GM15510 (cell line): Measurements from ENCODE around the gene TNS1.

Experiments
- POLR2A ChIP-seq: IDR thresholded peaks from 3 replicates; pipeline ENCODE4 v1.6.1; 2011; ENCODE audit warnings: borderline replicate concordance; ENCODE audit not compliant: insufficient read length; ENCODE audit errors: extremely low read depth

TNS1 gene

DNA sequence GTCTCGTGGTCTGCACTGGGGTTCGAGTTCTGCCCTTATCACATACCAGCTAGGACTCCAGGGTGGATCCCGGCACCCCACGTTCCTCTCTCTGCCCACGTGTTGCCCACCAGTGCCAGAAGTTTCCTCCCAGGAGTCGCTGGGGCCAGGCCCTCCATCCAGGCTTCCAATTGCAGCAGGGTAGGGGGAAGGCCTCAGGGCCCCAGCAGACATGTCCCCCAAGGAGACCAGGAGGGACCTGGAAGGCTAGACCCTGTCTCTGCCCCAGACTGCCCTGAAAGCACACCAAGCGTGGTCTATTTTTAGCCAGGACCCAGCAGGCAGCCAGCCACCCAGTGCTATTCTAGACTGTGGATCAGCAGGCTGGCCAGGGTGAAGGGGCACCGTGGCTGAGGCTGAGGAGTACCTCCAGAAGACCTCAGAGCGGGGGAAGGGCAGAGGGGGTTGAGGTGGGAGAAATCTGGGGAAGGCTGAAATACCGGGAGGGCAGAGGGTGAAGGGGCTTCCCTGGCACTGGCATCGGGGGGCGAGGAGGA is 18.8 kb upstream of the TNS1 start:
- no peak for TF ChIP-seq POLR2A

DNA sequence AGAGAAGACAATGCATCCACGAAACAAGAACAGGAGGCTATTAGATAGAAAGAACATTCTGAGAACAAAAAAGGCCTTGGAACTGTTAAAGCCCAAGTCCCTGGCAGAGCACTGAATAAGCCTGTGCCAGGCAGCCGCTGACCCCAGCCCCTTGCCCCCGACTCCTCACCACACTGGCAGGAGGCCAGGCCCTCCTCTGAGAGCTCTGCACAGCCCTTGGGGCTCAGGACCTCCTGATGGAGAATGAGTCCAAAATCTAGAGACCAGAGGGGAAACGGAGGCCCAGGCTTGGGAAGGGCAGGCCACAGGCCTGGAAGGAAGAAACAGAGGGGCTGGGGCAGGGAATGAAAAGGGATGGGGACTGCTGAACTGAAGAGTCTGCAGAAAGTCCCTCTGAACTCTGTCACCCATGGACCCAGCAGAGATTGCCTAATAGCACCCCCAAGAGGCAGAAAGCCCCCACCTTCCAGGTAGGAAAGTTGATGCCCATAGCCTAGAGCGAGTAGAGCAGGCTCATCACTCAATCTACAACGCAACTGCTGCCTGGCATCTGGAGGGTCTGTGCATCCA is 18.3 kb upstream of the TNS1 start:
- TF ChIP-seq POLR2A, result no peak

DNA sequence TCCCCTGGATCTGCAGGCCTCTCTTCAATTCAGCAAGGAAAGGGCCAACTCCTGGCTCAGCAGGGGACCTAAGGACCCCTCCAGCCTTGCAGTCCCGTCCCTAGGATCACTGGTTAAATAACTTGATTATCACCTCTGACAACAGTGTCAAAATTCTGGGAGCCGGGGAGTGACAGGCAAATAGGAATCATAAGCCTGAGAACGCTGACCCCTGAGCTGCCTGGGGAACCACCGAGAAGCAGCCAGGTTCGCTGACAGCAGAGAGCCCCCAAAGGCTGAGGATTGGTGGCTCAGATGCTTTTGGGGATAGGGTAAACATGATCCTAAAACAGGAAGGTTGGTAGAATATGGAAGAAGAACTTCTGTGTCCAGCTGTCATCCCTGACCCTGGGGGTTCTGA is 17.5 kb upstream of the TNS1 start:
- TF ChIP-seq POLR2A, result no peak

DNA sequence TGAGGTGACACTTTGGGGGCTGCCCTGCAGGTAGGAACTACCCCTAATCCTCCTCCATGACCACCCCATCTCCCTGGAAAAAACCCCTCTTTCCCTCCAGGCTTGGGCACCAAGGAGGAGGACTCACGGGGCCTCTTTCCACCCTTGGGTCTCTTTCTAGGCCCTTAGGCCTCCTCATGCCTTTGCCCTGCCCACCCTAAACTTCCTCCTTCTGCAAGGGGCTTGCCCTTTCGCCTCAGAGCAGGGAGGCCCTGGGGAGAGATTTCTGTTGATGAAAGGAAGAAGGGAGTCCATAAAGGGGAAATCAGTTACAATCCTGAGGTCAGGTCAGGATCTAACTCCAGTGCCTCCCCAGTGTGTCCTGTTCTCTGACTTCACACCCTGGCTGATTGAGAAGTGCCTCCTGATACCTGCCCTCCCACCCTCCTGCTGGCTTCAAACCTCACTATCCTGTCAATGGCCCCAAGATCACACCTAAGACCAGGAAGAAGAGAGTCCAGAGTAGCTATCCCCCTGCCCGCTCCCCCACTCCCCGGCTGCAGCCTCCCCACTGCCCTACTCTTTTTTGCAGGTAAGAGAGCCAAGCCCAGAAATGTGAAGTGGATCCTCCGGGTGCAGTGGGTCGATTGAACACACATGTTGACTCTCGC is 16.7 kb upstream of the TNS1 start:
- no peak for TF ChIP-seq POLR2A

DNA sequence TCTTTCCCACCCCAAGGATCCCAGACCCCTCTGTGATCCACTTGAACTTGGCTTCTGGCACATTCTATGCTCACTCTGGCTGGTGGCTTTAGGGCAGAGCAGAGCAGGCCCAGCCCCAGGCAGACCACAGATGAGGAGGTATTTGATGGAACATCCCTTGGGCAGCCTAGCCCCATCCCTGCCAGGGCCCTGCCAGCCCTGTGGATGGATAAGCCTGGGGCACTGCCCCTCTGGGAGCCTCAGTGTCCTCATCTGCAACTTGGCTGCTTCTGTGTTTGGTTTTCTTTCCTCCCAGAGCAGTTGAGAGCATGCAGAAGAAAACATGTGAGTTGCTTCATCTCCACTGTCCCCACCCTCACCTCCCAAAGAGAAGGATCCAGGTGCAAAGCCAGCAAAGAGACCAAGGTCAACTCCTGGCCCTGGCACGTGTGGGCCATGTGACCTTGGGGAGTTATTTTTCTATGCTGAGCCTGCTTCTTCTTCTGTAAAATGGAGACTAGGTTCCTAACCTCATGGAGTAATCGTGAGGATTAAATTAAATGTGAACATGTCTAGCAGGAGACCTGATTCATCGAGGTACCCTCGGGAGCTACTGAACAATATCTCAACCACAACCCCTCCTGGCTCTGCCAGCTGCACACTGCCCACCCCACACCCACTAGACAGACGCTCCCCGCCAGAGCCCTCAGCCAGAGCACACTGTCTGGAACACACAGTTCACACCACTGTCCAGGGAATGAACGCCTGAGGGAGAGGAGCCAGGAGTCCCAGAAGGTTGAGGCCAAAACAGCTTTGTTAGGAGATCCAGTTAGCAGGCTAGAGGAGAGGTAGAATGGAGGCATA is 14.6 kb upstream of the TNS1 start:
- no peak for TF ChIP-seq POLR2A

DNA sequence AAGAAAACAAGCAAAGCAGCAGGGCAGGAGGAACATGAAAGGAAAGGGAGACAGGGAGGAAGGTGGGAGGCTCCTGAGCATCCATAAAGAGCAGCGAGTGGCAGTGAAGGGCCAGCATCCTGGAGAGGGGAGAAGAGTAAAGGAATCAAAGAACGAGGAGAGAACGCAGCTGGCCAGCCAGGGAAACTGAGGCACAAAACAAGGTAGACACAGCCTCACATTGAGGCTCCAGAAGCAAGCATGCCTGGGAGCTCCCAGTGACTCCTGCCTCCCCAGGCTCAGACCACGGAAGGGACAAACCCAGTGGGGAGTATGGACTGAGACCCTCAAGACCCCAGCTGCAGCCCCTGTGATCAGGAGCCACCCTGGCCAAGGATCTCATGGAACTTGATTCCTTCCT is 14.0 kb upstream of the TNS1 start:
- no peak for TF ChIP-seq POLR2A

DNA sequence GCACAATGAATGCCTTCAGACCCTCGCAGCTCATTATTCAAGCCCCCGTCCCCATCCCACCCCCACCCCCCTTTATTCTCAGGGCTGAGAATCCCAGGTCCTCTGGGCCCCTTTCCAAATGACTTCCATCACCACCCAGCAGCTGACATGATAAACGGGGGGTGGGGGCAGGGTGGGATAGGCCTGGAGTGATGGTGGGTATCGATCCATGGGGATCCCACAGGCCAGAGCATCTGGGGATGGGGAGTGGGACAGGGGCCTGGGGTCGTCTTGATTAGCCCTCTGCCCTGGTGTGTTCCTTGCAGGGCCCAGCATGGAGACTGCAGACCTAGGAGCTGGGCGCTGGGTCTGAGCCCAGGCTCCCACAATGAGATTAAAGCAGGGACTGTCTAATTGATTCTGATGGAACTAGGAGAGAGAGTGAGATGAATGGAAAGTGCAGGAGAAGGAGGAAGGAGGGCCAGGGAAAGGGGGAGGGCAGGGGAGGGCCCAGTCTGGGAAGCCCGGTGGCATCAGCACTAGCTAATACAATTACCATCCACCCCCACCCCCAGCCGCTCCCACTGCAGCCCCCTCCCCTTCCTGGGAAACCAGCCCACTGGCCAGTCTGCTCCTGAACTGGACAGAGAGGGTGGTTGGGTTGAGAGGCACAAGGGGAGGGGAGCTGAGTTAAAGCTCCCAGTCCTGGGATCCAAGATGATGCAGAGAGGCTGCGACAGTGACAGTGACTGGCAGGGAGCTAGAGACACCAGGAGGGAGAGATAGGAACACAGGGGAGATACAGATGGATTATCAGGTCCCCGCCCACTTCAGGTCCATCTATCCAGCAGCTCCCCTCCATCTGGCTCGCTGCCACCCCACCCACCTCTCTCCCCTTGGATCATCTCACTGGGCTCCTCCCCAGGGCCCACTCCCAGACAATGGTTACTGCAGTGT is 13.1 kb upstream of the TNS1 start:
- no peak for TF ChIP-seq POLR2A

DNA sequence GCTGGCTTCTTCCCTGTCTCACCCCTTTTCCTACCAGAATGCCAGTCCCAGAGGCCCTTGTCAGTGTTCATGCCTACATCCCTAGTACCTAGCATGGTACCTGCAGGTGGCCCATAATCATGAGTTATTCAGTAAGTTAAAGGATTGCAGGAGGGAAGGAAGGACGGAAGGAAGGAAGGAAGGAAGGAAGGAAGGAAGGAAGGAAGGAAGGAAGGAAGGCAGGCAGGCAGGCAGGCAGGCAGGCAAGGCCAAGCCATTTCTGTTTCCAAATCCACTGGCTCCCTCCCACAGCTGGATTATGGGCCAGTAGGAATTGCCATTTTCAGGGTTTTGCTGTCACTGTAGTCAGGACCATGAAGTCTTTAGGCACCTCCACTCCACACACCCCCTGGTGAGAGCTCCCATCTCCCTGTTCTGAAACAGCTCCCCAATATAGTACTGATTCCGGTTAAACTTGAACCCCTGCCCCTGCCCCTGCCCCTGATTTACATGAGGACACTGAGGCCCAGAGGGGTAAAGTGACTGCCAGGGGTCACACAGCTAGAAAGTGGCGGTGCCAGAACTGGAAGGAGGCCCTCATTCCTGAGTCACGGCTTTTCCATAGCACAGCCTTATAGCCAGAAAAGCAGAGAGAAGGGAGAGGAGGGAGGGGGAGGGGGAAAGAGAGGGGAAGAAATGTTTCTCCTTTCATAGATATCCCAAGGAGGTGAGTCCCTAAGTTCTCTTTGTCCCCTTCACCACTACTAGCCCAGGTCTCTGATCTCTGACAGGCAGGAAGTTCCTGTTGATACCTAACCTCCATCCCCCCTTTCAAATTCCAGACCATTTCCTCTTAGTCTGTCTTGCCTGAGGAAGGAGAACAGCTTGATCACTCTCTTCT is 12.2 kb upstream of the TNS1 start:
- TF ChIP-seq POLR2A, result no peak

DNA sequence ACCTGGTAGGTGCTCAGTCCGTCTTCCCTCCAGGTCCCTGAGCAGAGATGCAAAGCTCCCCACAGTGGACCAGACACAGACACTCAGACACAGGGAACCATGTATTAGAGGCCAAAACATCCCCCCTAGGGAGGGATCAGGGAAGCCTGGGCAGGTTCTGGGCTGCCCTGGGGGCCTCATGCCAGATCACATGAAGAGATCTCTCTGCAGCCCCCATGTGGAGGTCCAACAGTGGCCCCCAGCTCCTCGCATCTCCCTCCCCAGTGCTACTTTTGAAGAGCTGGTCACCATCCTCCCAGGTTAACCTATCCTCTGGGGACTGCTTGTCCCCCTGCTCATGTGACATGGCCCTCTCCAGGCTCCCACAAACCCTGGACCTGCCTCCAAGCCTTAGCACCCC is 10.5 kb upstream of the TNS1 start:
- no peak for TF ChIP-seq POLR2A

DNA sequence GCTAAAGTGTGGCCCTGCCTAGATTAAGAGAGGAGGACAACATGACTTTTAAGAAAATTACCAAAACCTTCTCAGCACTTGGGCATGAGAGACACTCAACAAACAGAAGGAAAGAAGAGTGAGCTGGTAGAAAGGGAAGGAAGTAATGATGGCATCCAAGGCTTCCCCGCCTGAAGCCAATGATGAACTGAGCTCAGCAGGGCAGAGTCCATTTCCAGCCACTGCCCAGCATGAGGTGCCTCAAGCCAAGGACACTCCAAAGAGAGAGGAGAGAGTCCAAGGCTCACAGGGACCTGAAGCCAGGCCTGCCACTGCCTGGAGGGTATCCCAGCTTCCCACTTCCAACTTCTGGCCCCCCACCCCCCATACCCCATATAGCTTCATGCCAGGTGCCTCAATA is 9.5 kb upstream of the TNS1 start:
- TF ChIP-seq POLR2A, result no peak

DNA sequence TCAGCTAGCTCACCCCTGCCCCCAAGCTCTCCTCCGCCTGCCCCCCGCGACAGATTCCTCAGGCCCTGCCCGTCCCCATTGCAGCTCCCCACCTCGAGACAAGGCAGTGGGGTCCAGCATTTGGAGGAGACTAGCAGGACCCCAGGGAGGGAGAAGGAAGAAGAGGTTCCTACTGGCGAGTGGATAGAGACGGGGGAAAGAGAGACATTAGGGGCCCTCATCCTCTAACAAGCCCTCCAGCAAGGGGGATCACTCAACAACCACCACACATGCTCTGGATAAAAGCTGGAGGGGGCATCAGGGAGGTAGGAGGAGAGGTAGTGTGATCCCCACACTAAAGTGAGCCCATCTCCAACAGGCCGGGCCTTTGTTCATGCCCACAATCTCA is 8.9 kb upstream of the TNS1 start:
- TF ChIP-seq POLR2A, result no peak

DNA sequence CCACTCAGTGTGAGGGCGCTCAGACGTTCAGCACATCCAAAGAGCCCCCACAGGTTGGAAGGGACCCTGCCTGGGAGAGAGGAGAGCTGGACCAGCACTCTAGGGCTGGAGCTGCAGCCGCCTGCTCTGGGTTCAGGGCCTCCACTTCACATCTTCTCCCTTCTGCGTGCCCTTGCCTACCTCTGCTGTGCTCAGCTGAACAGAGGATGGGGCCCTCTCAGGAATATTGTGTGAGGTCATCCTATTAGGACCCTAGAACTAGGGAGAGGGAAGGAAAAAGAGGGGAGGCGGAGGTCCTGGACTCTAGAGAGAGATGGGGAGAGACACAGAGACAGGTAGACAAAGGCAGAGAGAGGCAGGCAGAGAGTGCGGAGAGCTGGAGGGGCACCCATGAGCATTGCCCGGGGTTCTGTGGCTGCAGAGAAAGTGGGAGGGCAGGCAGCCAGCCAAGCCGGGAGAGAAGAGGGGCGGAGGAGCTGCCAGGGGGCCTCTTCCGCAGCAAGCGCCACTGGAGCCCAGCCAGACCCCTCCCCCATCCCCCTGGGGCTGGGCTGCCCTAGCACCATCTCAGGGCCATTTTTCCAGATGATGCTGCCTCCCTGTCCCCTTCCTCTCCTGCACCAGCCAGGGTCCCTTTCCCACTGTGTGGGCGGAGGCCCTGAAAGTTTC is 8.3 kb upstream of the TNS1 start:
- TF ChIP-seq POLR2A, result no peak
